ENCODE results near the gene UCN. TPM values are rescaled to one million over a fixed set of nuclear protein-coding genes. Genes with fewer than 3 reads are reported as not detected.
"Not testable (repeated sequence)": the region's sequence is repeated elsewhere in the genome, so short reads cannot be mapped to it uniquely, and the experiment has no call there.

The UCN gene
- polyA plus RNA-seq, 1 experiment, result 0.17 TPM

- H3K4me3 ChIP-seq (ENCODE audit: low read depth, low read length), result peak overlapping the region; percentile 67
- DNase-seq (ENCODE audit: low read depth), result no peak
- peaks cover 5% of the 10 kb centered on the region for H3K36me3 ChIP-seq (ENCODE audit: control insufficient read depth, insufficient read depth, low read length)
- H3K27me3 ChIP-seq (ENCODE audit: control insufficient read depth, insufficient read depth, low read length), result no peaks in the 10 kb centered on the region
- ChIA-PET CTCF (interaction anchor here (0.5 to 6.1 kb wide), 4 partner anchors 19 to 58 kb away, joined by 3 to 34 read pairs (median 4); partner anchors contain the start of gene ZNF513), POLR2A (no interaction called here)
- no peak for TF ChIP-seq CTCF (IDR thresholded peaks at IDR 0.05; ENCODE audit: insufficient read depth, low read depth, low read length)
Measured at GRCh38 chr2:27322301-27322765, 14.1 kb upstream of the UCN start.

GRCh38 chr2:27320958-27321543 is 12.8 kb upstream of the UCN start:
- Histone ChIP-seq H3K4me3 (ENCODE audit: low read depth, low read length) (no peak overlapping the region), H3K36me3 (ENCODE audit: control insufficient read depth, insufficient read depth, low read length) (peaks cover 6% of the 10 kb centered on the region), H3K27me3 (ENCODE audit: control insufficient read depth, insufficient read depth, low read length) (no peaks in the 10 kb centered on the region)
- CTCF ChIA-PET, result interaction anchor here (0.7 to 6.1 kb wide), 5 partner anchors 9 to 129 kb away, joined by 3 to 34 read pairs (median 4); partner anchors contain the start of gene EIF2B4
- peak; percentile 79 for TF ChIP-seq CTCF (IDR thresholded peaks at IDR 0.05; ENCODE audit: insufficient read depth, low read depth, low read length)
- POLR2A ChIA-PET, result no interaction called here
- peak; percentile 95 for DNase-seq (ENCODE audit: low read depth)

GRCh38 chr2:27319839-27320238 is 11.6 kb upstream of the UCN start:
- H3K27me3 ChIP-seq (ENCODE audit: control insufficient read depth, insufficient read depth, low read length); H3K36me3 ChIP-seq (ENCODE audit: control insufficient read depth, insufficient read depth, low read length); POLR2A ChIA-PET; DNase-seq (ENCODE audit: low read depth); H3K4me3 ChIP-seq (ENCODE audit: low read depth, low read length): not testable (repeated sequence)
- CTCF ChIA-PET, result interaction anchor here (1.4 to 6.1 kb wide), 3 partner anchors 16 to 128 kb away, joined by 3 to 34 read pairs (median 5); partner anchors contain the start of gene EIF2B4

DNA sequence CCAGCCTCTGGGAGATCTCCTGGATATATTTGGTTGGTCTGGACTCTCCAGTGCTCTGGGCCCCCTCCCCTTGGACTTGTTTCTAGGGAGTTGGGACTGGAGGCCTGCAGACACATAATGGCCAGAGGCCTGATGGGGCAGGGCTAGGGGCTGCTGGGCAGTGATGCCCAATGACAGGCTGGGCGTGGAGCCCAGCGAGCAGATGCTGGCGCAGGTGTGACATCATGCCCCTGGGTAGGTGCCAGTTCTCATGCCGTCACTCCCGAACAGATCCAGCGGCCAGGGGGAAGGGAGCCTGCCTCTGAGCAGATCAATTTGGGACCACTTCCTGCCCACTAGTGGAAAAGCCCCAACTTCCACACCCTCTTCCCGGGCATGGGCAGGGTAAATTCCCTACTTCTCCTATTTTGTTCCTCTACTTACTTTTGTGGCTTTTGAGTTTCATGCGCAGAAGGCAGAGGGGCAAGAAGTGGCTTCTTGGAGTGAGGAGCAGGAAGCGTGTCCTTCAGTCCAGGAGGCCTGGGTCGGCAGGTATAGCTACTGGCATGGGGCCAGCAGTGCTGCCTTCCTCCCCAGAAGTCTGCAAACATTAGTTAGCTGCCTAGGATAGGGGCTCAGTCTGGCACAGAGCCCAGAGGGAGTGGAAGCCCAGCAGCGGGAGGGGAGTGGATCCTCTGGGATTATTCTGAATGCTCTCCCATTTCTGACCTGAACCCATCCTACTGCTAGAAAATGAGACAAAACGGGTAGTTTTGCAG is 8.6 kb upstream of the UCN start:
- Histone ChIP-seq H3K27me3 (ENCODE audit: control insufficient read depth, insufficient read depth, low read length) (no peaks in the 10 kb centered on the region), H3K4me3 (ENCODE audit: low read depth, low read length) (no peak overlapping the region), H3K36me3 (ENCODE audit: control insufficient read depth, insufficient read depth, low read length) (peaks cover 6% of the 10 kb centered on the region)
- DNase-seq (ENCODE audit: low read depth), result no peak
- CTCF ChIA-PET, result interaction anchor here (0.8 to 1.1 kb wide), 2 partner anchors 15 to 37 kb away, joined by 4 read pairs; no protein-coding TSS in a partner anchor
- no peak for TF ChIP-seq CTCF (IDR thresholded peaks at IDR 0.05; ENCODE audit: insufficient read depth, low read depth, low read length)
- POLR2A ChIA-PET, result no interaction called here

DNA sequence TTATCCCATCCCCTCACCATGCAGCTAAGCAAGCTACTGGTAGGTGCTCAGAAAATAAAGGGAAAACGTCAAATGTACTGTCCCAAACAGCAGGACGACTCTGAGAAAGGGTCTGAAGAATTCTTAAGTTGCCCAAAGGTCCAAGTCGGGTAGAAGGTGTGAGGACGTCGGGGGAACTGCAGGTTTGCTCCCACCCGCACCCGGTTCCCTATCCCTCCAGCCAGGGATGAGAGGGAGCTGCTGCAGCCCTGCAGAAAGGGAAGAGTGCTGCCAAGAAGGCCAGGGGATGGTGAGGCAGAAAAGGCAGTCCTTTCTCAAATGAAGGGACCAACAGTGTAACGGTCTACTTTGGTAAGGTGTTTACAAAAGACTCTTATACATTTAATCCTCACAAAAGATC is 6.9 kb upstream of the UCN start:
- POLR2A ChIA-PET, result interaction anchor here (0.5 kb wide), 1 partner anchor 22 kb away, joined by 12 read pairs; no protein-coding TSS in a partner anchor
- peaks cover 11% of the 10 kb centered on the region for H3K36me3 ChIP-seq (ENCODE audit: control insufficient read depth, insufficient read depth, low read length)
- DNase-seq (ENCODE audit: low read depth), result no peak
- no peak overlapping the region for H3K4me3 ChIP-seq (ENCODE audit: low read depth, low read length)
- CTCF ChIA-PET, result no interaction called here
- TF ChIP-seq CTCF (IDR thresholded peaks at IDR 0.05; ENCODE audit: insufficient read depth, low read depth, low read length), result no peak
- H3K27me3 ChIP-seq (ENCODE audit: control insufficient read depth, insufficient read depth, low read length), result no peaks in the 10 kb centered on the region

All from BJ (cell line).